HCT116 (cell line): ENCODE results near the gene ZNF800. TPM values are rescaled to one million over a fixed set of nuclear protein-coding genes. Genes with fewer than 3 reads are reported as not detected.

Experiments
- ATAC-seq: fragments of 200-7000 bp; cut with Tn5 transposase; 2 replicates; pipeline ENCODE4 v1.9.1; 2020; ENCODE audit warnings: mild to moderate bottlenecking, moderate library complexity
- BruUV-seq: library from RNA; stranded (reverse); fragments of 400-500 nt; replicated peaks from 2 replicates; lab custom pipeline; 2021; lab: Mats Ljungman, UMichigan
- CTCF ChIA-PET: fragments of 300-600 bp; sonication (Branson Sonifier 250); formaldehyde crosslinking; loops from one replicate; lab custom pipeline; 2021; ENCODE audit warnings: antibody characterized with exemption; lab: Charles Lee
- POLR2A ChIA-PET: fragments of 300-600, 350-600 bp; sonication (Branson Sonifier 250); formaldehyde crosslinking; loops from one replicate; lab custom pipeline; 2021; ENCODE audit warnings: antibody characterized with exemption; lab: Charles Lee
- RAD21 ChIA-PET, 2 experiments: fragments of 300-600 bp; sonication (Branson Sonifier 250); formaldehyde crosslinking; loops; one replicate each; lab custom pipeline; 2023; ENCODE audit warnings: low total read pairs in 2 of 2; ENCODE audit not compliant: uncharacterized antibody in 2 of 2, unreplicated experiment in 2 of 2, low non-redundant PET in 1 of 2; lab: Charles Lee
- DNase-seq: peaks from one replicate; pipeline ENCODE4 v3.0.0-alpha.2; 2010; ENCODE audit warnings: low read depth, low spot score
- H2AFZ ChIP-seq: fragments of 200-600 bp; shearing (Covaris generic), sonication (generic); 2 replicates; pipeline ENCODE4 v1.6.1; 2017; ENCODE audit warnings: low read depth, mixed run types, mixed read lengths, antibody characterized with exemption, low read length; ENCODE audit not compliant: poor library complexity, severe bottlenecking
- H3K27ac ChIP-seq: 2 replicates; pipeline ENCODE4 v1.5.1; 2012; ENCODE audit warnings: low read depth, low read length
- H3K27me3 ChIP-seq: fragments of 200-600 bp; sonication (generic); 2 replicates; pipeline ENCODE4 v1.6.1; 2016; ENCODE audit warnings: mixed run types, low read length, mixed read lengths; ENCODE audit not compliant: insufficient read depth
- H3K36me3 ChIP-seq, 2 experiments: fragments of 200-500 bp in 1 of 2; fragments of 200-600 bp in 1 of 2; sonication (Bioruptor generic) in 1 of 2; sonication (generic) in 1 of 2; 2 replicates each; pipeline versions ENCODE4 v1.5.1 to v1.6.1; 2014 to 2016; ENCODE audit warnings: low read length in 2 of 2, inconsistent platforms in 1 of 2, mixed read lengths in 1 of 2, mixed run types in 1 of 2; ENCODE audit not compliant: insufficient read depth in 2 of 2, control insufficient read depth in 1 of 2
- H3K4me1 ChIP-seq, 2 experiments: fragments of 200-600 bp in 1 of 2; sonication (generic) in 1 of 2; 2 replicates each; pipeline versions ENCODE4 v1.5.1 to v1.6.1; 2012 to 2017; ENCODE audit warnings: low read length in 2 of 2, inconsistent platforms in 1 of 2, mild to moderate bottlenecking in 1 of 2, mixed read lengths in 1 of 2, mixed run types in 1 of 2, moderate library complexity in 1 of 2; ENCODE audit not compliant: insufficient read depth in 2 of 2, control insufficient read depth in 1 of 2
- H3K4me2 ChIP-seq: fragments of 200-600 bp; sonication (generic); 2 replicates; pipeline ENCODE4 v1.6.1; 2017; ENCODE audit warnings: mixed run types, low read length, mixed read lengths
- H3K4me3 ChIP-seq, 2 experiments: fragments of 200-600 bp in 1 of 2; sonication (generic) in 1 of 2; replicated peaks in 1 of 2; 2 replicates each; pipeline ENCODE4 v1.5.1; 2011 to 2016; ENCODE audit warnings: low read length in 2 of 2, control low read depth in 1 of 2, low read depth in 1 of 2, mild to moderate bottlenecking in 1 of 2, mixed read lengths in 1 of 2, mixed run types in 1 of 2
- H3K79me2 ChIP-seq: fragments of 200-600 bp; sonication (generic); 2 replicates; pipeline ENCODE4 v1.6.1; 2017; ENCODE audit warnings: mild to moderate bottlenecking, mixed run types, low read length, moderate library complexity, mixed read lengths; ENCODE audit not compliant: insufficient read depth
- H3K9ac ChIP-seq: fragments of 200-600 bp; sonication (generic); 2 replicates; pipeline ENCODE4 v1.6.1; 2016; ENCODE audit warnings: low read length, mixed read lengths
- H3K9me2 ChIP-seq: fragments of 200-600 bp; sonication (generic), shearing (Covaris generic); 2 replicates; pipeline ENCODE4 v1.6.1; 2017; ENCODE audit warnings: mixed run types, mild to moderate bottlenecking, moderate library complexity; ENCODE audit not compliant: insufficient read depth
- H3K9me3 ChIP-seq, 2 experiments: fragments of 200-500 bp in 1 of 2; fragments of 200-600 bp in 1 of 2; sonication (Bioruptor generic) in 1 of 2; sonication (generic) in 1 of 2; 2 replicates each; pipeline ENCODE4 v1.6.1; 2014 to 2017; ENCODE audit warnings: low read length in 2 of 2, mixed read lengths in 2 of 2, inconsistent platforms in 1 of 2, low read depth in 1 of 2, mild to moderate bottlenecking in 1 of 2, mixed run types in 1 of 2, moderate library complexity in 1 of 2; ENCODE audit not compliant: control insufficient read depth in 1 of 2, insufficient read depth in 1 of 2
- H4K20me1 ChIP-seq: fragments of 200-600 bp; sonication (generic), shearing (Covaris generic); 2 replicates; pipeline ENCODE4 v1.6.1; 2017; ENCODE audit warnings: mixed run types, mild to moderate bottlenecking, moderate library complexity; ENCODE audit not compliant: insufficient read depth
- CEBPB ChIP-seq: IDR thresholded peaks from 2 replicates; pipeline ENCODE4 v1.6.1; 2012; ENCODE audit warnings: low read depth
- CTCF ChIP-seq, 3 experiments: fragments of 200-600 bp in 1 of 3; sonication (generic) in 1 of 3; IDR thresholded peaks in 2 of 3; conservative IDR thresholded peaks in 1 of 3; 2 replicates each; pipeline ENCODE4 v1.5.1; 2012 to 2017; ENCODE audit warnings: low read depth in 2 of 3, low read length in 2 of 3, antibody characterized with exemption in 1 of 3, borderline replicate concordance in 1 of 3, control low read depth in 1 of 3, mild to moderate bottlenecking in 1 of 3, mixed read lengths in 1 of 3, mixed run types in 1 of 3, moderate library complexity in 1 of 3; ENCODE audit not compliant: insufficient read depth in 1 of 3
- EGR1 ChIP-seq: IDR thresholded peaks from 2 replicates; pipeline ENCODE4 v1.6.1; 2012; ENCODE audit warnings: low read depth
- FOSL1 ChIP-seq: IDR thresholded peaks from 2 replicates; pipeline ENCODE4 v1.6.1; 2012; ENCODE audit warnings: low read depth
- JUND ChIP-seq: IDR thresholded peaks from 2 replicates; pipeline ENCODE4 v1.6.1; 2012
- POLR2AphosphoS5 ChIP-seq: IDR thresholded peaks from 2 replicates; pipeline ENCODE4 v1.6.1; 2011; ENCODE audit warnings: mild to moderate bottlenecking, low read depth, low read length, moderate library complexity
- SIN3A ChIP-seq: IDR thresholded peaks from 2 replicates; pipeline ENCODE4 v1.6.1; 2012; ENCODE audit warnings: low read depth
- SRF ChIP-seq: IDR thresholded peaks from 2 replicates; pipeline ENCODE4 v1.6.1; 2012; ENCODE audit warnings: low read depth
- TCF7L2 ChIP-seq: IDR thresholded peaks from 2 replicates; pipeline ENCODE4 v1.7.0; 2011; ENCODE audit warnings: borderline replicate concordance, inconsistent platforms; ENCODE audit not compliant: insufficient read depth, insufficient read length; ENCODE audit errors: extremely low read depth
- intact Hi-C: fragments of 100-400 bp; cut with micrococcal nuclease; formaldehyde crosslinking; loops from 2 replicates; pipeline ENCODE4 v1.10.0; 2022
- total RNA-seq: library from RNA; stranded (reverse); gene quantifications from one replicate; pipeline ENCODE4 v1.2.1, GENCODE V29; 2021; ENCODE audit not compliant: unreplicated experiment
- TF ChIP-seq, protein P1 (sequence below): IDR thresholded peaks from 2 replicates; pipeline ENCODE4 v1.6.1; 2011; ENCODE audit warnings: mild to moderate bottlenecking, low read length, moderate library complexity; ENCODE audit not compliant: insufficient replicate concordance; ENCODE audit errors: extremely low read depth
- TF ChIP-seq, protein P2 (sequence below): IDR thresholded peaks from 2 replicates; pipeline ENCODE4 v1.6.1; 2012

The ZNF800 gene
- total RNA-seq, 1 experiment from 2014 or later: 30.9 TPM

DNA sequence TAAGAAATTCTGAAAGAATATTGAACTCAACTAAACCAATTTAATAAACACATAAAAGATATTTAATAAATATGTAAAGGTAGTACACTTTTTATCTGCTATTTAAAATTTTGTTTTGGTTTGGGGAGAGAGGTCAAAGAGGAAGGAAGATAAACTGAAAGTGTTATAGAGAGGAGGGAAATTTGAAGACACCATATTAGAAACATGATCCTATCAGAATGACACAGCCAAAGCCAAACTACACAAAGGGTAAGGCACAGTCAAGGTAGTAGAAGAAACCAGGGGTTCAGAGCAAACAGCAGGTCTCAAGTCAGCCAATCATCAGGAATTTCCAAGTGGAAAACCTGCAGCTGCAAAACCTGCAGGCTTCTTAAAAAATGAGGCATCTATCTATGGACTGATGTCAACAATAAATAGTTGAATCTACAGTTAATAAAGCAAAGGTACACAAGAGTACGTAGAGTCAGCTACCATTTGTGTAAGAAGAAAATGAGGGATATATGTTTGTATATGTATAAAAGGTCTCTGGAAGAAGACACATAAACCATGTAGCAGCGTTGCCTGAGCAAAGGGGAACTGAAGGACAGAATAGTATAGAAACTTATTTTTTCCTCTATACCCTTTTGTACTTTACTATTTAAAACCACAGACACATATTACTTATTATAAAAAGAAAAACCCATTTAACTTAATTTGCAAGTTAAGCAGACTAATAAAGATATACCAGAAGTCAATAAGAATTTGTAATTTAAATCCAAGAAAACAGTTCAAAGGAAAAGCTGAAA lies 10.0 kb downstream of the ZNF800 start:
- no peaks in the 10 kb centered on the region for H3K9me3 ChIP-seq
- peaks cover 96% of the 10 kb centered on the region for H3K79me2 ChIP-seq
- peaks cover 3 to 4% of the 10 kb centered on the region in 2 experiments; a peak in 3 of 4 replicates for H3K36me3 ChIP-seq
- H3K4me1 ChIP-seq: peaks cover 4 to 15% of the 10 kb centered on the region in 2 experiments
- no peak overlapping the region for H3K9ac ChIP-seq
- H3K9me2 ChIP-seq: no peaks in the 10 kb centered on the region
- H2AFZ ChIP-seq: no peak overlapping the region
- no peak overlapping the region for H3K4me3 ChIP-seq
- H3K27me3 ChIP-seq: no peaks in the 10 kb centered on the region
- RAD21 ChIA-PET: no interaction called here
- no peak for ATAC-seq
- intact Hi-C loops: no loop called here
- POLR2A ChIA-PET: interaction anchor here (1.0 kb wide), 1 partner anchor 10 kb away, joined by 6 read pairs; the partner anchor contains the start of gene ZNF800
- TF ChIP-seq POLR2AphosphoS5: no peak
- no peak for TF ChIP-seq EGR1
- TF ChIP-seq FOSL1: no peak
- no peak for TF ChIP-seq JUND
- TF ChIP-seq CEBPB: no peak
- TF ChIP-seq SRF: no peak
- no peak for TF ChIP-seq TCF7L2
- TF ChIP-seq SIN3A: no peak
- TF ChIP-seq, protein P1, sequence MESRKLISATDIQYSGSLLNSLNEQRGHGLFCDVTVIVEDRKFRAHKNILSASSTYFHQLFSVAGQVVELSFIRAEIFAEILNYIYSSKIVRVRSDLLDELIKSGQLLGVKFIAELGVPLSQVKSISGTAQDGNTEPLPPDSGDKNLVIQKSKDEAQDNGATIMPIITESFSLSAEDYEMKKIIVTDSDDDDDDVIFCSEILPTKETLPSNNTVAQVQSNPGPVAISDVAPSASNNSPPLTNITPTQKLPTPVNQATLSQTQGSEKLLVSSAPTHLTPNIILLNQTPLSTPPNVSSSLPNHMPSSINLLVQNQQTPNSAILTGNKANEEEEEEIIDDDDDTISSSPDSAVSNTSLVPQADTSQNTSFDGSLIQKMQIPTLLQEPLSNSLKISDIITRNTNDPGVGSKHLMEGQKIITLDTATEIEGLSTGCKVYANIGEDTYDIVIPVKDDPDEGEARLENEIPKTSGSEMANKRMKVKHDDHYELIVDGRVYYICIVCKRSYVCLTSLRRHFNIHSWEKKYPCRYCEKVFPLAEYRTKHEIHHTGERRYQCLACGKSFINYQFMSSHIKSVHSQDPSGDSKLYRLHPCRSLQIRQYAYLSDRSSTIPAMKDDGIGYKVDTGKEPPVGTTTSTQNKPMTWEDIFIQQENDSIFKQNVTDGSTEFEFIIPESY: no peak
- TF ChIP-seq CTCF (IDR thresholded peaks at IDR 0.05 in 2 of 3, conservative IDR thresholded peaks at IDR 0.05 in 1 of 3; ENCODE audit: borderline replicate concordance in 1 of 3, insufficient read depth in 1 of 3, low read depth in 2 of 3, low read length in 2 of 3): no peak
- TF ChIP-seq, protein P2, sequence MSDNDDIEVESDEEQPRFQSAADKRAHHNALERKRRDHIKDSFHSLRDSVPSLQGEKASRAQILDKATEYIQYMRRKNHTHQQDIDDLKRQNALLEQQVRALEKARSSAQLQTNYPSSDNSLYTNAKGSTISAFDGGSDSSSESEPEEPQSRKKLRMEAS: no peak
- CTCF ChIA-PET: no interaction called here
- H3K4me2 ChIP-seq: no peak overlapping the region
- no TSS peak for BruUV-seq
- DNase-seq: no peak
- H4K20me1 ChIP-seq: peaks cover 20% of the 10 kb centered on the region; the same call in 1 of the 2 replicates
- H3K27ac ChIP-seq: no peak overlapping the region
